ENCODE data around the gene ITPR3. TPM values are rescaled to one million over a fixed set of nuclear protein-coding genes. Genes with fewer than 3 reads are reported as not detected.

The ITPR3 gene
- polyA plus RNA-seq, 1 donor from 2014 or later, result 6.7 TPM

DNA sequence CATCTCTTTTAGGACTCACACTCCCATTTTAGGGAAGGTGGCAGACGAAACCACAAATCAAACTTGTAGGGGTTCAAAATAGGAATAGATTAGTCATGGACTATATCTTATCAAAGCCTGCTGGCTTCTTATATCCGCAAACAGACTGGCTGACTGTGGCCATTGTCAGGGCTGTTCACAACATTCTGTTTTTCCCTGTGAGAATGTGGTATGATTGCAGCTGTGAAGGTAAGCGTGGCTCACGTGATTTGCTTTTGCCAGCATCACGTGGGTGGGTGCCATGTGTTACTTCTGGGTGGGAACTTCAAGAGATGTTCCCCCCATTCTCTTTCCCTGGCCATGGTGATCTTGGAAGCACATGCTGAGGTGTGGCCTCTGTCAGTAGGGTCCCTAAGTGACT, 119.7 kb downstream of the ITPR3 start:
- Mint-ChIP-seq H3K4me3 (no peak overlapping the region), H3K9me3 (no peaks in the 10 kb centered on the region), H3K27me3 (peaks cover 10% of the 10 kb centered on the region), H3K27ac (no peak overlapping the region), H3K4me1 (peaks cover 0 to 5% (median 3%) of the 10 kb centered on the region in 3 donors), H3K36me3 (no peaks in the 10 kb centered on the region)

DNA sequence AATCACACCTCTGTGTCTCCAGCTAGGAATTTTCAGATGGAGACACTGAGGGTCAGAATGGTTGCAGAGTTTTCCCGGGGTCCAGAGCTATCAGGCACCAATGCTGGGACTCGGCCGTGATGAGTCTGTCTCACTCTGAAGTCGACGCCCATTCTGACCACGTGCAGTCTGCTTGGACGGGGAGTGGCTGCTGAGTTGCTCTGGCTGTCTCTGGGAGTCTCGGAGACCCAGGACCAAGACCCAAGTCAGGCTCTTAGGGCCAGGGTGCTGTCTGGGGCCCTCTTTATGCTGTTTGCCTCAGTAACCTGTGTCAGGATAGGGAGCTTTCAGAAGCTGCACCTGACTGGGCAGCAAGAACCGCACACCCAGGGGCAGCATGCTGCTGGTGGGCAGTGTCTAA, 121.0 kb downstream of the ITPR3 start:
- H3K36me3 Mint-ChIP-seq, result no peaks in the 10 kb centered on the region
- H3K27me3 Mint-ChIP-seq, result peaks cover 10% of the 10 kb centered on the region
- H3K4me3 Mint-ChIP-seq, result peak overlapping the region in 1 of 4 donors; percentile 49
- H3K27ac Mint-ChIP-seq, result no peak overlapping the region
- peaks cover 0 to 5% (median 3%) of the 10 kb centered on the region in 3 donors for H3K4me1 Mint-ChIP-seq
- H3K9me3 Mint-ChIP-seq, result no peaks in the 10 kb centered on the region

DNA sequence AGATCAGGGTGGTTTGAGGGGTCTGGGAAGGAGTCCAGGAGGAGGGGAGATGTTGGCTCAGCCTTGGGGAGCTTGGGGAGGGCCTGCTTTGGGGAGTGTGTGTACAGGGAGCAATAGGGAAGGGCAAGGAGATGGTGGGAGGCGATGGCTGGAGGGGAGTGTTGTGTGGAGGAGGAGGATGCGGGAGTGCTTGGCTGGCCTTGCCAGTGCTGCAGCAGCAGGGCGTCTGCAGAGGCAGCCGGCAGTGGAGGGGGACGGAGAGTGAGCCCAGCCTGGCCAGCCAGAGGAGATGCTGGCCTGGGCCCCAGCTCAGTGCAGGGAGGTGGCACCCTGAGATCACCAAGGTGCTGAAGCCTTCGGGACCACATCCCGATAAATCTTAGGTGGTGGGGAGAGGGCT, 121.7 kb downstream of the ITPR3 start:
- H3K4me1 Mint-ChIP-seq, result peaks cover 0 to 5% (median 3%) of the 10 kb centered on the region in 3 donors
- no peak overlapping the region for H3K4me3 Mint-ChIP-seq
- no peaks in the 10 kb centered on the region for H3K9me3 Mint-ChIP-seq
- peaks cover 13% of the 10 kb centered on the region for H3K27me3 Mint-ChIP-seq
- no peaks in the 10 kb centered on the region for H3K36me3 Mint-ChIP-seq
- no peak overlapping the region for H3K27ac Mint-ChIP-seq

DNA sequence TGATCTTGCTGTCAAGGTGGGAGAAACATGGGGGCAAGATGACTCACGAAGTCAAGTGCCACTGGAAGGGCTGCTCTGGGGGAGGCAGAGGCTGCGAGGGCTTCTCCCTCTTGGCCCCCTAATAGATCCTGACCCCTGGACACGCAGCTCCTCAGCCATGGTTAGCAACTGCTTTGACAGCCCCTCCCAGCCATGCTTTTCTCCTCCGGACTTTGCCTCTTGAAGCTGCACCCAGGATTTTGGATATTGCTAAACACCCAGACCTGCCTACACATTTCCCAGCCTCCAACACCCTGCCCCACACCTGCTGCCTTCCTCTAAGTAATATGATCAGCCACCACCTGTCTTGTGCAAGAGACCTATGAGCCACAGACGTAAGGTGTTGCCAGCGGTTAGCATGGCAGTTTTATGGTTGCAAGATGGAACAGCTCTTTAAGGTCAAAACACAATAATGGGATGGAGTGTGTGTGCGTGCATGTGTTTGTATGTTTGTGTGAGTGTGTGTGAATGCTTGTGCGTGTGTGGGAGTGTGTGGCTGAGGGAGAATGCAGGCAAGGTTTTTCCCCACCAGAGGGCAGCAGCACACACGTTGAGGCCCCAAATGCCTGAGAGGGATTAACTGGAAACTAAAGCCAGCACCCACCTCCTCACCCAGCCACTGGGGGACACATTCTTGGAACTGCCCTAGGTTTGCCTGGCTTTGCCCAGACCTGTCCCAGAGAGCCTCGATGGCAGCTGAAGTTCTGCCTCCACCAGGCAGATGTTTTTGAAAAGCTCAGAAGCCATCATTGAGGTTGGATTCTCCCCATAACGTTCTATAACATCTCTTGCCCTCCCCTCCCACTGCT, 123.1 kb downstream of the ITPR3 start:
- no peaks in the 10 kb centered on the region for H3K9me3 Mint-ChIP-seq
- peaks cover 0 to 5% (median 3%) of the 10 kb centered on the region in 3 donors for H3K4me1 Mint-ChIP-seq
- no peak overlapping the region for H3K4me3 Mint-ChIP-seq
- H3K27ac Mint-ChIP-seq, result no peak overlapping the region
- H3K27me3 Mint-ChIP-seq, result peaks cover 15% of the 10 kb centered on the region
- H3K36me3 Mint-ChIP-seq, result no peaks in the 10 kb centered on the region

DNA sequence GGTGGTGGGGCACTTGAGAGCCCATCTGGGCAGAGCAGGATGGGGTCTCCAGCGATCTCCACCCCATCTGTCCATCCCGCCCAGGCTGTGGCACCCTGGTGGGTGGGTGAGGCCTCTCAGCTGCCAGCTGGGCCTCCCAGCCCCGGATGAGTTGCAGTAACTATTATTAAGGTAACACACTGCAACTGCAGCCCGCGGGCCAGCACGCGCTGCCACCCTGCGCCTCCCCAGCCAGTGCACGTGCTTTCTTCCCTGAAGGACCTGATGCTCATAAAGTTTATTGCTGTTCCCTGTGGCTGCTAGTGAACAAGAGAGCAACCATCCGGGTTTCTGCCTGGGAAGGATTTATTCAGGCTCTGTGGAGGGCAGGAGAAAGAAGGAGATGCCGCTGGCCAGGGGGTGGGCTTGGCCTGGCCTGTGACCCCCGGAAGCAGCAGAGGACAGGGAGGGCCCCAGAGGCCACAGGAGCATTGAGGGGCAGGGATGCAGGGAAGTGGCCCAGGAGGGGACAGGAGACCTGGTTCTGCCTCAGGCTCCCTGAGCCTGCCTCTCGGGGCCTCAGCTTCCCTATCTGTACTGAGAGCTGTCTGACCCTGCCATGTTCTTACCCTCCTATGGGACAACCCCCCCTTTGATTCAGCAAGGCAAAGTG, 123.9 kb downstream of the ITPR3 start:
- peaks cover 0 to 5% (median 3%) of the 10 kb centered on the region in 3 donors for H3K4me1 Mint-ChIP-seq
- peaks cover 16% of the 10 kb centered on the region for H3K27me3 Mint-ChIP-seq
- no peaks in the 10 kb centered on the region for H3K36me3 Mint-ChIP-seq
- H3K9me3 Mint-ChIP-seq, result no peaks in the 10 kb centered on the region
- no peak overlapping the region for H3K4me3 Mint-ChIP-seq
- no peak overlapping the region for H3K27ac Mint-ChIP-seq

DNA sequence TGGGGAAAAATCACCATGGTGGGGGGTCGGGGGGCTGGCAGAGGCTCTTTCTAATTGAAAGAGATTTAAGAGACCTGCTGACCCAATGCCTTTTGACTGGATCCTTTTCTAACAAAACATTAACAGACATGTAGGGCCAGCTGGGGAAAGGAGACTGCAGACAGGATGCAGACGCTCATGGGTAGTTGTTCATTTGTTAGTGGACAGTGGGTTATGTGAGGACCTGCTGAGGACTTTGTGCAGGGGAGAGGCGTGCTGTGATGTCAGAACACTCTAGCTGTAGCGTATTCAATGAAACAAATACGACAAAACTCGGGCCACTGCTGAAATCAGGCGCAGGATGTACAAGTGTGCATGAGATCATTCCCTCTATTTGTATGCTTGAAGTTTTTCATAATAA, 124.4 kb downstream of the ITPR3 start:
- H3K27ac Mint-ChIP-seq, result no peak overlapping the region
- H3K4me3 Mint-ChIP-seq, result no peak overlapping the region
- no peaks in the 10 kb centered on the region for H3K36me3 Mint-ChIP-seq
- H3K27me3 Mint-ChIP-seq, result peaks cover 16% of the 10 kb centered on the region
- peaks cover 0 to 5% (median 3%) of the 10 kb centered on the region in 3 donors for H3K4me1 Mint-ChIP-seq
- H3K9me3 Mint-ChIP-seq, result no peaks in the 10 kb centered on the region

Other genes with a start within 250 kb of the ITPR3 start
- 0.23 TPM for gene KIFC1, start 229.5 kb upstream of the ITPR3 start, polyA plus RNA-seq
- 77.0 TPM for gene PHF1, start 210.3 kb upstream of the ITPR3 start, polyA plus RNA-seq
- 449 TPM for gene CUTA, start 203.2 kb upstream of the ITPR3 start, polyA plus RNA-seq
- gene SYNGAP1, start 201.3 kb upstream of the ITPR3 start, polyA plus RNA-seq, result 0.54 TPM
- 9.0 TPM for gene ZBTB9, start 166.7 kb upstream of the ITPR3 start, polyA plus RNA-seq
- 40.6 TPM for gene BAK1, start 41.0 kb upstream of the ITPR3 start, polyA plus RNA-seq
- 45.2 TPM for gene UQCC2, start 90.4 kb downstream of the ITPR3 start, polyA plus RNA-seq
- gene IP6K3, start 125.6 kb downstream of the ITPR3 start, polyA plus RNA-seq, result not detected
- gene LEMD2, start 167.8 kb downstream of the ITPR3 start, polyA plus RNA-seq, result 37.7 TPM
- gene MLN, start 182.7 kb downstream of the ITPR3 start, polyA plus RNA-seq, result not detected